ENCODE results near the gene SMIM13.
"Not testable (repeated sequence)": the region's sequence is repeated elsewhere in the genome, so short reads cannot be mapped to it uniquely, and the experiment has no call there.

The SMIM13 gene

DNA sequence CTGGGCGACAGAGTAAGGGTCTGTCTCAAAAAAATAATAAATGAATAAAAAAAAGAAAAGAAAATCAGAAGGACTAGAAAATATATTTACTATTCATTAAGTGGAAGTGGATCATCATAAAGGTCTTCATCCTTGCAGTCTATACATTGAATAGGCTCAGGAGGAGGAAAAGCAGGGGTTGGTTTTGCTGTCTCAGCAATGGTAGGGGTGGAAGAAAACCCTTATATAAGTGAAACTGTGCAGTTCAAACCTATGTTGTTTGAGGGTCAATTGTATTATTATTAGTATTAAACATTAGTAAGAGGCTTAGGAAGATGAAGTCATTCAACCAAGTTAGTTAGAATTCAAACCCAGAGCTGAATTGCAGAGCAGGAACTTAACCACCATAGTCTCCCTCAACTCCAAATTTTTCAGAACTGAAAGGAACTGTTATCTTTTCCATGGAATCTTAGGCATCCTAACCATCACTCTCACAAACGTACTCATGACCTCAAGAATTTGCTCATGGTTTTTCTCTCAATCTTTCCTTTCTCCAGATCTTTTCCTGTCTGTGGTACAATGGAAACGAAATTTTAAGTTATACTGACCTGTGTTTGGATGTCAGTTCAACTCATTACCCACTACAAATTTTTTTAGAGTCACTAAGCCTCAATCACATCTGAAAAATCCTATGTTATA, 7.7 kb upstream of the SMIM13 start:
- DNase-seq = no peak

DNA sequence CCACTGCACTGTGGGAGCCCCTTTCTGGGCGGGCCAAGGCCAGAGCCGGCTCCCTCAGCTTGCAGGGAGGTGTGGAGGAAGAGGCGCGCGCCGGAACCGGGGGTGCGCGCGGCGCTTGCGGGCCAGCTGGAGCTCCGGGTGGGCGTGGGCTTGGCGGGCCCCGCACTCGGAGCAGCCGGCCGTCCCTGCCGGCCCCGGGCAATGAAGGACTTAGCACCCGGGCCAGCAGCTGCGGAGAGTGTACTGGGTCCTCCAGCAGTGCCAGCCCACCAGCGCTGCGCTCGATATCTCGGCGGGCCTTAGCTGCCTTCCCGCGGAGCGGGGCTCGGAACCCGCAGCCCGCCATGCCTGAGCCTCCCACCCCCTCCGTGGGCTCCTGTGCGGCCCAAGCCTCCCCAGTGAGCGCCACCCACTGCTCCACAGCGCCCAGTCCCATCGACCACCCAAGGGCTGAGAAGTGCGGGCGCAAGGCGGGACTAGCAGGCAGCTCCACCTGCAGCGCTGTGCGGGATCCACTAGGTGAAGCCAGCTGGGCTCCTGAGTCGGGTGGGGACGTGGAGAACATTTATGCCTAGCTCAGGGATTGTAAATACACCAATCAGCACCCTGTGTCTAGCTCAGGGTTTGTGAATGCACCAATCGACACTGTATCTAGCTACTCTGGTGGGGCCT, 6.4 kb upstream of the SMIM13 start:
- DNase-seq = not testable (repeated sequence)

DNA sequence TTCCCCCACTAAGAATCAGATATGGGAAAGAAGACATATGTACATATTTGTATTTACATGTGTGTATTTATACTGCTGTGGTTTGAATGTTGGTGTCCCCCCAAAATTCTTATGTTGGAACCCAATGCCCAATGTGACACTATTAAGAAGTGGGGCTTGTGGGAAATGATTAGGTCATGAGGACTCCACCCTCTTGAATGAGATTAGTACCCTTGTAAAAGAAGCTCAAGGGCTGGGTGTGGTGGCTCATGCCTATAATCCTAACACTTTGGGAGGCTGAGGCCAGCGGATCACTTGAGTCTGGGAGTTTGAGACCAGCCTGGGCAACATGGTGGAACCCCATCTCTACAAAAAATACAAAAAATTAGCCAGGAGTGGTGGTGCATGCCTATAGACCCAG, 3.9 kb upstream of the SMIM13 start:
- DNase-seq = no peak

DNA sequence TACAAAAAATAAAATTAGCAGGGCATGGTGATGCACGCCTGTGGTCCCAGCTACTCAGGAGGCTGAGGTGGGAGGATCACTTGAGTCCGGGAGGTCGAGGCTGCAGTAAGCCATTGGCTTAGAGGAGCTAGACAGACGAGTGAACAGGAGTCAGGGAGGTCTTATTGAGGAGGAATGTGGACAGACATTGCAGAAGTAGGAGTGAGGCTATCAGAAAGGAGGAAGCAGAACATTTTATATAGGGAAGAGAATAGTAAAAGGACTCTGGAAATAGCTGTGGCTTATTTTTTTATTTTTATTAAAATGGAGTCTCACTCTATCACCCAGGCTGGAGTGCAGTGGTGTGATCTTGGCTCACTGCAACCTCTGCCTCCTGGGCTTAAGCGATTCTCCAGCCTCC, 2.5 kb upstream of the SMIM13 start:
- not testable (repeated sequence) for DNase-seq

DNA sequence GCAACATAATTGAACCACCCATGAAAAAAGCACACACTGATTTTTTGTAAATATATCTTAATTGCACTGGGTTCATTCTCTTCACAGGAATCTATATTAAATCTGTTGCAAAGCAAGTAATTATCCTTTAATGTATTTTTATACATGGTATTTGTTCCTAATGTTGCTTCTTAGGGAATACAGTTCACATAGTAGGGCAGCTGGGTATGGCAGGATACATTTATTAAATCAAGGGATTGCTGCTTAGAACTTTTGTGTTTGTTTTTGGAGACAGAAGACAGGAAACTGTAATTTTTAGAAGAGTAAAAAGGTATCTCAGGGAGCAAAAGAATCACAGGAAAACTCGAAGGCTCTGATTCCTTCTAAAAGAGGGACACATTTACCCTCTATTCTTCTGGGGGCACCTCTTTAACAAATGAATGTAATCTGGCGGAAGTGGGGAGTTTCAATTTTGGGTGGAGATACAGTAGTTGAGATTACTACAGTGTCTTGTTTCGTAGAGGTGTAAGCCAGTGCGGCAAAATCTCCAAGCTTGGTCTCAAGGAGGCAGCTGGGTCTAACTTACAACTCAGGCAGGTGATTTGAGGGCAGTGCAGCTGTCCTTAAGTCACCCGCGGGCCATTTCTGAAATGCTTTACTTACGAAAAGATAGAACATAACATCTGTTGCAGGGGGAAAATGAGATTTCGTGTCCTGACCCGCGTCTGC, 812 bp upstream of the SMIM13 start:
- DNase-seq = peak; percentile 72

DNA sequence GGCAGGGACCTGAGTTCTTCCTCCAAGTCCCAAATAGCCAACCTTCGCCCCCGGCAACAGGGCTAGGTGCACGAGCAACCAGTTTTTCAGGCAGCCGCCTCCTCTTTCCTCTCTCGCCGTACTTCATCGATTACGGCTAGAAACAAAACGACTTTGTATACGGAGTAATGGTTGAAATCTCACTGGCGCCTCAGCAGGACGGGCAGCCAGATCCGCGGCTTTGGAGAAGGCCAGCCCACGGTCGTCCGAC, 333 bp upstream of the SMIM13 start:
- DNase-seq = no peak

DNA sequence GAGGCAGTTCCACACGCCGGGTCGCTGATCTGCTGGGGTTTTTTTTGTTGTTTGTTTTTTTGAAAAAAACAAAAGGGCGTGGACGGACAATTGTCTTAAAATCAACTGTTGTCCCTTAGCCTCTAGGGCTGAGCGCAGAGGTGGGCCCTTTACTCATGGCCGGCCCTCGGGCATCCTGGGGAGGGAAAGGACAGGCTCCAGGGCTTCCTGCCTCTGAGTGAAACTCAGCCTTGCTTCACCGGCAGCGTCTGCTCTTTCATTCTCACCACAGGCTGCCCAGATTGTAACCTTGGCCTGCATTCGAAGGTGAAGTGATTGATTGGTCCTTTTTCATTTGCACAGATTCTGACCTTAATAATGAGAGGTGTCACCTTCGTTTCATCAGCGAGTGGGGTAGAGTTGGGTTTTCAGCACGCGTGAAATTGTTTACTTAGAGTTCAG, 797 bp downstream of the SMIM13 start:
- DNase-seq = peak; percentile 60

DNA sequence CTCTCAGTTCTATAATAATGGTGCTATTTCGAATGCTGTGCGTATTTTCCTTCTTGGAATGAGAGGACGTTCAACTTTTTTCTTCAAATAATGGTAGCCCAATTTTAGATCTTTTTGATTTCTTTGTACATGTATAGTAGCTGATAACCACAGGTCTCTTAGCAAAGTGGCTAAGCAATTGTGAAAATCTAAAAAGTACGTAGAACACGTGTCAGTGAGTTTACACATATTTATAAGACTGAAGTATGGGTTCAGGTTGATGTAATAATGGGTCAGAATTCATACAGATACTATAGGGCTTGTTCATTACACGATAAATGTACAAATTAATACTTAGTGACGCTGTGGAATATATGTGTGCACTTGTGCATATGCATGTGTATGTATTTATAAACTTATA, 1.3 kb downstream of the SMIM13 start:
- no peak for DNase-seq

DNA sequence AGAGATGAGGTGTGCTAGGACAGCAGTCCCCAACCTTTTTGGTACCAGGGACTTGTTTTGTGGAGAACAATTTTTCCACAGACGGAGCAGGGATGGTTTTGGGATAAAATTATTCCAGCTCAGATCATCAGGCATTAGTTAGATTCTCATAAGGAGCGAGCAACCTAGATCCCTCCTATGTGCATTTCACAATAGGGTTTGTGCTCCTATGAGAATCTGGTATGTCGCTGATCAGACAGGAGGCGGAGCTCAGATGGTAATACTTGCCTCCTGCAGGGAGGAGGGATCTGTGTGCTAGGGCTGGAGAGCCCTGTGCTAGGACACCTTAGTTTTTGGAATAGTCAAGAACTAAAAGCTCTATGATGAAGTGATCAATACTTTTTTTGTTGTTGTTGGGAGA, 2.5 kb downstream of the SMIM13 start:
- no peak for DNase-seq

DNA sequence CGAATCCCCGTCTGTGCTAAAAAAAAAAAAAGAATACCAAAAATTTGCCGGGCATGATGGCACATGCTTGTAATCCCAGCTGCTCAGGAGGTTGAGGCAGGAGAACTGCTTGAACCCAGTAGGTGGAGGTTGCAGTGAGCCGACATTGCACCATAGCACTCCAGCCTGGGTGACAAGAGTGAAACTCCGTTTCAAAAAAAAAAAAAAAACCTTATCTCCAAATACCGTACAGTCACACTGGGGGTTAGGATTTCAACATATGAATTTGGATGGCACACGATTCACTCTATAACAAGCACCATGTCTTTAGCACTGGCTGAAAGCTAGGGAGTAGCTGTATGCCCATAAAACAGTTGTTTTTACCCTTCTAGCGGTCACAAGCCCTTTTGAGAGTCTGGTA, 3.8 kb downstream of the SMIM13 start:
- DNase-seq = no peak

DNA sequence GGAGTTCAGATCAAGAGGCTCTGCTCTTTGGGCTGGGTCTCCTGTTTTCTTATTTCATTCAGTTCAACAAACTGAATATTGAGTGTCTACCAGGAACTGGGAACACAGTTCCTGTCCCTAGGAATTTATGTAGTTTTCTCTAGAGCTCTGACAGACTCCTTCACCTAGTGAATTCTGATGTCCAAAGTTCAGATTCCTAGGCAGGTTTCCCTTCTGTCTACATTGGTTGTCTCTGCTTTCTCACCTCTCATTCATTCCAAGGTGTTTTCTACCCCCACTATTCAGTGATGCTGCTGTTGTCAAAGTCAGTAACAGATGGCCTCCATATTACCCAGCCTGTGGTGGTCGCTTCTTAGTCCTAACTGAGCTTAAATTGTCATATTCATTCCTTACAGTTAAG, 4.4 kb downstream of the SMIM13 start:
- DNase-seq = no peak

DNA sequence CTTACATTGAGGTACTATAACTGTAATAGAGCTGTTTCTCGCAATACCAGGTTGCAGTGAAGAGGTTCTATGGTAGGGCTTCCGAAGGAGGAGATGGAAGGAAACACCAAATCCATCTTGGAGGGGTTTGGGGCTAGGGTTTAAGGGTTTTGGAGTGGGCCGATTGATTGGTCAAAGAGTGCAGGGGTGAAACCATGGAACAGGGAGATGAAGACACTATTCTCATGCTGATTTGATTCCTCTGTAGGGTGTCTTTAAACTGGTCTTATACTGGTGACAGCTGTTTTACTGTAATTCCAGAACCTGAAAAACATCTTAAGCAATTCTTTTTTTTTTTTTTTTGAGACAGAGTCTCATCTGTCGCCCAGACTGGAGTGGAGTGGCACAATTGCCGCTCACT, 7.8 kb downstream of the SMIM13 start:
- no peak for DNase-seq

DNA sequence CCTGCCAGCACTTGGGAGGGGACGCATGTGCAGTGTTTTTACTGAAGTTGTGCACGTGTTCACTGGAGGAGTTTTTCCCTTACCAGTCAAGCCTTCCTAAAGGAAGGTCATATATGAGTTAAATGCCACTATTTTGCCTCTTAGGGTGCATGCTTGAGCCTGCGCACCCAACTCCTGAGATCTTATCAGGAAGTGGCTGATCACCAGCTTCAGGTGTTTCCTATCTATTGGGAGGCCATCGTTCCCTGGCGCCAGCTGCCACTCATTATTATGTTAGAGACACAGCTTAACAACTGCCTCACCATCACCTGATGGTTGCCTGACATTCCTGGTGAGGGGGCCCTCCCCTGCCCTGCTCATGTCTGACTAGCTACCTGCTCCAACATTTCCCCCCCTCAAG, 9.4 kb downstream of the SMIM13 start:
- DNase-seq = no peak

DNA sequence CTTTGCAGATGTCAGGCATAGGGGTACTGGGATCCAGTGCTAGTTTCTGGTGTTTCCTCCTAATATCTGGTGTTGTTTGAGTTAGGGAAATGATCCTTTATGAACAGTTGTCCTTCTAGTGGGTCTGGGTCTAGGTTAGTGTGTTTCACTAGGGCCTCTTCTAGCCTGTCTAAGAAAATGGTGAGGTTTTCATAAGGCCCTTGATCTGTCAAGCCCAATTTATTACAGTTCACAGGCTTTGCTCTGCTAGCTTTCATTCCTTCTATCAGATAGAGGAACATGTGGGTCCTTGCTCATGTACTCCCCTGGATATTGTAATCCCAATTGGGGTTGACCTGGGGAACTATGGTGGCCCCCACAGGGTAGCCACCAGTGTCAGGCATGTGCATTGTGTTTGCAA, 15.1 kb downstream of the SMIM13 start:
- DNase-seq = no peak

DNA sequence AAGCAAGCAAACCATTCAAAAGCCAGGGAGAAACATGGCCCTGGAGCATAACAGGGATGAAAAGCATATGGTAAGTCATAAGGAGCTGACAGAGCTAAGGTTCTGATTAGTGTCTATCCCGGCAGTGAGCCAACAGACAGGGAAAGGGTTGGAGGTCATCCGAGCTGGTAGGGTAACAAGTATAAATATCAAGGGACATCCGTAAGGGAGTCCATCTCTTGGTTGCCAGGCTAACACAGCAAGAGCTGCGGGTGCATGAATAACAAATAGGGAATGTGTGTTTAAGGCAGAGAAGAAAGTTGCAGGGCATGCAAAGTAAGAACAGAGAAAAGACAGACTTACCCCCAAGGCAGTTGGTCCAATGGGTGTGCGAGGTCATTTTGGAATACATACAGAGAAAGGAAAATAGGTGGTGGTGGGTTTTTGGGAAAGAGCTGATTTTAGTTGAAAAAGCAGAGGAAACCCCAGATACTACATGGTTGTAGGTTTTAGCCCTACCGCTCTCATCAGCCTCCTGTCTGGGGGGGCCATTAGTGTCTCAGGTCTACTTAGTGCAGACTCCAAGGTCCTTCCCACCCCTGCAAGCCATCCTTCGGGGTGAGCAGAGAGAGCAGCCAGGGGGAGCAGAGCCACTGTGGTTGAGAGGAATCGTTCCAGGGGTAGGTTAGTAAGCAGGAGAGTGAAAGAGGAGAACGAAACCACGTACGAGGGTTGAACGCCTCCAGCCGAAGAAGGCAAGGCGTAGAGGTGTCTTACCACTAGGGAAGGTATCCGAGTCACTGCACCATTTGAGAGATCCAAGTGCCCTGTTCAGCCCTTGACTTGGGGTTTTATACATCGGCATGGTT, 17.5 kb downstream of the SMIM13 start, which contains the start of gene ERVFRD-1:
TSS of gene ERVFRD-1 (minus strand) at position 805 of the 848 bp plus-strand sequence. CDS start 6,415 bp downstream, outside the sequence.
- no peak for DNase-seq

DNA sequence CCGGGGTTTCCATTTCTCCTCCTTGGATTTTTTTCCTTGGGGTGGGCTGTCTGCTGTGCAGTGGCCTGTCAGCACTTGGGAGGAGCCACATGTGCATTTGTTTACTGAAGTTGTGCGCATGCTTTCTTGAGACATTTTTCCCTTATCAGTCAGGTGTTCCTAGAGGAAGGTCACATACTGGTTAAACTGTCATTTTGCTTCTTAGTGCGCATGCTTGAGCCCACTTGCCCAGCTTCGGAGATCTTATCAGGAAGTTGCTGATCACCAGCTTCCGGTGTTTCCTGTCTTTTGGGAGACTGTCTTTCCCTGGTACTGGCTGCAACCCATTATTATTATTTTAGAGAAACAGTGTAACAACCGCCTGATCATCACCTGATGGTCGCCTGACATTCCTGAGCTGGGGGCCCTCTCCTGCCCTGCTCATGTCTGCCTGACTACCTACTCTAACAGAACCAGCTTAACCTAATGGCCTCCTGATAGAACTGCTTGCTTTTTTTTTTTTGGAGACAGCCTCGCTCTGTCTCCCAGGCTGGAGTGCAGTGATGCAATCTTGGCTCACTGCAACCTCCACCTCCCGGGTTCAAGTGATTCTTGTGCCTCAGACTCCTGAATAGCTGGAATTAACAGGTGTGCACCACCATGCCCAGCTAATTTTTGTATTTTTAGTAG, 18.3 kb downstream of the SMIM13 start:
- no peak for DNase-seq

DNA sequence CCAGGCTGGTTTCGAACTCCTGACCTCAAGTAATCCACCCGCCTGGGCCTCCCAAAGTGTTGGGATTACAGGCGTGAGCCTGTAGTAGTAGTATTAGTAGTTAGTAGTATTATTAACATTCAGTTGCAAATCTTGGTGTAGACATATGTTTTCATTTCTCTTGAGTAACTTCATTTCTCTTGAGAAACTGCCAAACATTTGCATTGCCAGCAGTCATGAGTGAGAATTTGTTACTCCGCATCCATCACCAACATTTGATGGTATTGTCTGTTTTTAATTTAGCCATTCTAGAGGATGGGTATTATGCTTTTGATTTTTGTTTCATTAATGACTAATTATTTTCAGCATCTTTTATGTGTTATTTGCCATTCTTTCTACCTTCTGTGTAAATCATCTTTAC, 19.4 kb downstream of the SMIM13 start:
- DNase-seq = no peak

DNA sequence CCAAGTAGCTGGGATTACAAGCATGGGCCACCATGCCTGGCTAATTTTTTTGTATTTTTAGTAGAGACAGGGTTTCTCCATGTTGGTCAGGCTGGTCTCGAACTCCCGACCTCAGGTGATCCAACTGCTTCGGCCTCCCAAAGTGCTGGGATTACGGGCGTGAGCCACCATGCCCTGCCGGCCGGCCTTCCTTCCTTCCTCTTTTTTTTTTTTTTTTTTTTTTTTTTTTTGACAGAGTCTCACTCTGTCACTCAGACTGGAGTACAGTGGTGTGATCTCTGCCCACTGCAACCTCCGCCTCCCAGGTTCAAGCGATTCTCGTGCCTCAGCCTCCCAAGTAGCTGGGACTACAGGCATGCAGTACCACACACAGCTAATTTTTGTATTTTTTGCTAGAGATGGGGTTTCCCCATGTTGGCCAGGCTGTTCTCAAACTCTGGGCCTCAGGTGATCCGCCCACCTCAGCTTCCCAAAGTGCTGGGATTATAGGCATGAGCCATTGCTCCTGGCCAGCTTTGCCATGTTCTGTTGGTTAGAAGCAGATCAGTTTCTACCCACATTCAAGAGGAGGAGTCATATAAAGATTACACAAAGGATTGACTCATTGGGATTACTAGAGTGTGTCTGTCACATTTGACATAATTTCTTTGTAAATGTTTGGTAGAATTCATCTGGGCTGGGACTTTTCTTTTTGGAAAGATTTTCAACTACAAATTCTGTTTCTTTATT, 22.3 kb downstream of the SMIM13 start:
- not testable (repeated sequence) for DNase-seq

DNA sequence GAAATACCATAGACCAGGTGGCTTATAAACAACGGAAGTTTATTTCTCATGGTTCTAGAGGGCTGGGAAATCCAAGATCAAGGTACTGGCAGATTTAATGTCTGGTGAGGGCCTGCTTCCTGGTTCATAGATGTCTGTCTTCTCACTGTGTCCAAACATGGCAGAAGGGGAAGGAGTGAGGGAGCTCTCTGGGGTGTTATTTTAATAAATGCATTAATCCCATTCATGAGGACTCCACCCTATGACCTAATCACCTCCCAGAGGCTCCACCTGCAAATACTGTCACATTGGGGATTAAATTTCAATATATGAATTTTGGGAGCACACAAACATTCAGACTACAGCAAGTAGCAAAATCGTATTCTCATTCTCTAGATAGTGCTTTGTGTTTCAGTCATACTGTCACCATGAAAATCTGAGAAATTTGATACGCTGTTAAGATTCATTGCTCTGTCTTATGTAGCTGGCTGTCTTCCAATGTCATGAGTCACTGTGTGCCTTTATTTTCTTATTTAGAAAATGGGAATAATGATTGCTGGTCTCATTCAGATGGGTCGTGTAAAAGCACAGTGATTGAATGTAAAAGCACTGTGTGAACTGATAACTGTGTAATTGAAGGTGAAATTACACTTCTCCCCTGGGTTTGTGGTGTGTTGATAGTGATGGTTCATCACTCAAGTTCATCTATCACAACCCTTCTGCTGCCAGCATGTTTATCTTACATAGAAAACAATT, 26.8 kb downstream of the SMIM13 start:
- DNase-seq = peak; percentile 60

DNA sequence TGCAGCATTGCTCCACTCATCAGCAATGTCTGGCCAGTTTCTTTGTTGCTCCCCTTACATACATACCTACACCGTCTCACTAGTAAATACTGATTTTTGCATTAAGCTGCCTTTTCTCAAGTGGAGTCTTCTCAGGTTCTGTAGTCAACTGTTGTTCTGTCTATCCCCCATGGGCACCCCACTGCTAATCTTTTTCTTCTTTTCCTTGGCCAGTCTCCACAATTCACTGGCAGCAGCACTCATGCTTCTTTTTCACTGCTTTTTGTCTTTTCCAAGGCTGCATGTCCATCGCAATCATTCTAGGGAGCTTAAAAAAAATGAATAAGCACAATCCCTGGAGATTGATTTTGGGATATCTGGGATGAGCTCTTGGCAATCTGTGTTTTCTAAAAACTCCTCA, 28.2 kb downstream of the SMIM13 start:
- DNase-seq = no peak

DNA sequence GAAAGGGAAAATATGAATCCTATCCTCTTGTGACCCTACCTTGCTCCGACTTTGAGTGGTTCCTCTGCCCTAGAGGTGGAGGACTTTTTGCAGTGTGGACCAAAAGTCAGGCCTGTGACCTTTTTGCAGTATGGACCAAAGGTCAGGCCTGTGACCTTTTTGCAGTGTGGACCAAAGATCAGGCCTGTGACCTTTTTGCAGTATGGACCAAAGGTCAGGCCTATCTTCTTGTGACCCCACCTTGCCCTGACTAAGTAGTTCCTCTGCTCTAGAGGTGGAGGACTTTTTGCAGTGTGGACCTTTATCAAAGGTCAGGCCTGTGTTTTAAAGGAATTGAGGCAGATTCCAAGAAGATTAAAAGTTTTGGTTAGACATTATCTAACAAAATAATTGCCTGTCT, 28.7 kb downstream of the SMIM13 start:
- no peak for DNase-seq
